ENCODE data around the gene ZMIZ2. TPM values are rescaled to one million over a fixed set of nuclear protein-coding genes. Genes with fewer than 3 reads are reported as not detected.

The ZMIZ2 gene
- total RNA-seq, 1 donor from 2014 or later, result 54.3 TPM

- H3K27ac ChIP-seq, result no peak overlapping the region
- H3K27me3 ChIP-seq, result no peaks in the 10 kb centered on the region
- H3K4me3 ChIP-seq, result no peak overlapping the region
- no peak for TF ChIP-seq POLR2AphosphoS5 (IDR thresholded peaks at IDR 0.05; ENCODE audit: insufficient read depth in 1 of 2, low read depth in 1 of 2)
- no peak for TF ChIP-seq POLR2A (IDR thresholded peaks at IDR 0.05)
- TF ChIP-seq CTCF (IDR thresholded peaks at IDR 0.05), result no peak
- H3K36me3 ChIP-seq, result no peaks in the 10 kb centered on the region
- H3K4me1 ChIP-seq, result no peaks in the 10 kb centered on the region
- intact Hi-C loops (cut with DNase I), result no loop called here
- no peak for DNase-seq (ENCODE audit: extremely low spot score in 2 of 2)
- H3K9me3 ChIP-seq, result peaks cover 3% of the 10 kb centered on the region
Measured at GRCh38 chr7:44811571-44811970, 62.9 kb downstream of the ZMIZ2 start.

DNA sequence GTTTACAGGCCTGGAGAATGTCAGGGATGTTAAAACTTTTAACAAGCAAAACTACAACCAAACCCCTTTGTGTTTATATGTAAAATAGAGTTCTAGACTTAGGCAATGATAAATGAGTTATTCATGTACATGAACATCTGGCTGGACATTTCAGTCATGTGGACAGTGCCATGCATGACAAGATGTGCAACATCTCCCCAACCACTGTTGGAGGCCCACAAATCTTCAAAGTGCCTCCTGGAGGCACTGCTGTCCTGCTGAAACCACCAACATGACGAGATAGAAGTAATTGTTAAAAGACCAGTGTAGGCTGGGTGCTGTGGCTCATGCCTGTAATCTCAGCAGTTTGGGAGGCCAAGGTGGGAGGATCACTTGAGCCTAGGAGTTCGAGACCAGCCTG lies 66.3 kb downstream of the ZMIZ2 start:
- DNase-seq (ENCODE audit: extremely low spot score in 2 of 2), result no peak
- H3K27ac ChIP-seq, result no peak overlapping the region
- H3K27me3 ChIP-seq, result no peaks in the 10 kb centered on the region
- peaks cover 3% of the 10 kb centered on the region for H3K9me3 ChIP-seq
- no peak for TF ChIP-seq POLR2AphosphoS5 (IDR thresholded peaks at IDR 0.05; ENCODE audit: insufficient read depth in 1 of 2, low read depth in 1 of 2)
- TF ChIP-seq CTCF (IDR thresholded peaks at IDR 0.05), result no peak
- TF ChIP-seq POLR2A (IDR thresholded peaks at IDR 0.05), result no peak
- intact Hi-C loops (cut with DNase I), result no loop called here
- H3K4me3 ChIP-seq, result no peak overlapping the region
- H3K36me3 ChIP-seq, result no peaks in the 10 kb centered on the region
- H3K4me1 ChIP-seq, result no peaks in the 10 kb centered on the region

- no peak for TF ChIP-seq POLR2AphosphoS5 (IDR thresholded peaks at IDR 0.05; ENCODE audit: insufficient read depth in 1 of 2, low read depth in 1 of 2)
- no peak for TF ChIP-seq POLR2A (IDR thresholded peaks at IDR 0.05)
- no peak for TF ChIP-seq CTCF (IDR thresholded peaks at IDR 0.05)
- H3K4me1 ChIP-seq, result no peaks in the 10 kb centered on the region
- no peak for DNase-seq (ENCODE audit: extremely low spot score in 2 of 2)
- H3K27me3 ChIP-seq, result no peaks in the 10 kb centered on the region
- H3K27ac ChIP-seq, result no peak overlapping the region
- peaks cover 3% of the 10 kb centered on the region for H3K9me3 ChIP-seq
- H3K36me3 ChIP-seq, result no peaks in the 10 kb centered on the region
- H3K4me3 ChIP-seq, result no peak overlapping the region
- intact Hi-C loops (cut with DNase I), result no loop called here
Measured at GRCh38 chr7:44819292-44819691, 70.6 kb downstream of the ZMIZ2 start.

Other genes starting within 250 kb of the ZMIZ2 start
- 0.49 TPM for gene NPC1L1, start 207.5 kb upstream of the ZMIZ2 start, total RNA-seq
- gene DDX56, start 174.9 kb upstream of the ZMIZ2 start, total RNA-seq, result 60.2 TPM
- gene TMED4, start 166.6 kb upstream of the ZMIZ2 start, total RNA-seq, result 102 TPM
- 80.0 TPM for gene OGDH, start 142.2 kb upstream of the ZMIZ2 start, total RNA-seq
- gene PPIA, start 47.8 kb downstream of the ZMIZ2 start, total RNA-seq, result 1,197 TPM
- 97.5 TPM for gene H2AZ2, start 99.2 kb downstream of the ZMIZ2 start, total RNA-seq
- 19.2 TPM for gene PURB, start 136.7 kb downstream of the ZMIZ2 start, total RNA-seq
- 5.2 TPM for gene MYO1G, start 230.2 kb downstream of the ZMIZ2 start, total RNA-seq

Measured in vagina (tissue), 2 donors.